ENCODE results near the gene FAM174C. TPM values are rescaled to one million over a fixed set of nuclear protein-coding genes. Genes with fewer than 3 reads are reported as not detected.
A peak's percentile ranks its signal among the peaks of the same experiment; 100 is the strongest.

The FAM174C gene
- total RNA-seq, 2 donors from 2014 or later: 41.8 to 114 TPM

DNA sequence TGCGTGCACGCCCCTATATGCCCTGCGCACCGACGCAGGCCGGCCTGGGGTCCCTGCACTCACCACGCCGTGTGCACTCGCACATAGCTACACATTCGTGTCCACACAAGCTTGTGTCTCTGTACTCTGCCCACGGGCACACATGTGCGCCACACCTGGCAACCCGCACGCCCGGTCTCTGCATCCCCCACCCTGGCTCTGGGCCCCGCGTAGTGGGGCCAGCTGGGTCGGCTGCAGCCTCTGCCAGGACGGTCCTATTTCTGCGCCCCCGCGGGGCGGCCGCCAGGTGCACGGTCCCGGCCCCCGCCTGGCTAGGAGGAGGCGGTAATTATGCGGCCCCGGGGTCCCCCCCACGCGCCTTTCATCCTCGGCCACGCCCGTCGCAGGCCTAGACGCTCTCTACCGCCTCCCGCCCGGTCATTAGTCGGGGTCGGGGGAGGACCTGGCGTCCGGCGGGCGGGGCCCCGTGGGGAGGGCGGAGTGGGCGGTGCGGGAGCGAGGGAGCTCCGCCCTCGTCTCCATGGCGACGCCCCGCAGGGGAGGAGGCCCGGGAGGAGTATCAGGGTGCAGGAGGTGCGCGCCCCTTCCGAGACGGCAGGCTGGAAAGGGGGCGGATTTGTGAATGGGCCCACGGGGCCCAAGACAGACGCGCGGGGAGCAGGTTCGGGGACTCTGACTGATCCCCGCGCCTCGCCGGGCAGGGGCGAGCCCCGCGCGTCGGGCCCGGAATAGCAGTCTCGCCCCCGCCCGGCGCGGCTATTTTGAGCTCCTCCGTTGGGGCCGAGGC lies 9.0 kb upstream of the FAM174C start:
- peak; percentile 95 for DNase-seq
- Histone ChIP-seq H3K36me3 (no peaks in the 10 kb centered on the region), H3K27me3 (no peaks in the 10 kb centered on the region), H3K27ac (peak overlapping the region; percentile 84), H3K9ac (ENCODE audit: low read depth in 2 of 2, low read length in 2 of 2) (peak overlapping the region; percentile 66 to 84), H3K4me1 (peaks cover 49% of the 10 kb centered on the region), H3K4me3 (peak overlapping the region; percentile 50), H3K9me3 (no peaks in the 10 kb centered on the region)
- intact Hi-C loops (cut with DNase I): loop anchor here (2.0 kb wide), 1 partner anchor 22 kb away; no protein-coding TSS in a partner anchor
- TF ChIP-seq CTCF (IDR thresholded peaks at IDR 0.05): no peak

DNA sequence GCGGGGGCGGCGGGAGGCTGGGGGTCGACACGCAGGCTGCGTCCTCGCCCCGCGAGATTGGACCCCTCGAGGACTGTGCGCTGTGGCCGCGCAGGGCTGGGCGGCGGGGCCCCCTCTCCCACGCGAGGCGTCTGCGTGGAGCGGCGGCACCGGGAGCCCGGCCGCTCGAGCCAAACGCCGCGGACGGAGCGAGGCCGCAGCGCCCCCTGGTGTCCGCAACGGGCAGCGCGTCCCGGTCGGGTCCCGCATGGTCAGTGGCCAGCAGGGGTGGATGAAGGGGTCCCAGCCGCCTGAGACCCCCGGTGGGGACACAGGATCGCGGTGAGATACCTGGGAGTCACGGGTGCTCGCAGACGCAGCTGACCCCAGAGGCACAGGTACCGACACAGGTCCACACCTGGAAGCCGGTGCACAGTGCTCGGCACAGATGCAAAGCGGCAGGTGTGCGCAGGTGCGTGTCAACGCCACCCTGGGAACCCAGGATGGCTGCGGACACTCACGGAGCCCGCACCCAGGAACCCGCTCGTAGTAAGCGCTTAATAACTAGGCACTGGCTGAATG lies 8.3 kb upstream of the FAM174C start:
- H3K4me3 ChIP-seq: peak overlapping the region; percentile 50
- intact Hi-C loops (cut with DNase I): loop anchor here (2.0 kb wide), 1 partner anchor 22 kb away; no protein-coding TSS in a partner anchor
- no peaks in the 10 kb centered on the region for H3K27me3 ChIP-seq
- TF ChIP-seq CTCF (IDR thresholded peaks at IDR 0.05): peak; percentile 94
- H3K36me3 ChIP-seq: no peaks in the 10 kb centered on the region
- DNase-seq: peak; percentile 86
- peak overlapping the region; percentile 48 to 84 for H3K9ac ChIP-seq (ENCODE audit: low read depth in 2 of 2, low read length in 2 of 2)
- H3K27ac ChIP-seq: peak overlapping the region; percentile 84
- peaks cover 51% of the 10 kb centered on the region for H3K4me1 ChIP-seq
- no peaks in the 10 kb centered on the region for H3K9me3 ChIP-seq

GRCh38 chr19:1267477-1268225 lies 7.7 kb upstream of the FAM174C start:
- intact Hi-C loops (cut with DNase I): loop anchor here (2.0 kb wide), 1 partner anchor 23 kb away; no protein-coding TSS in a partner anchor
- no peak for TF ChIP-seq CTCF (IDR thresholded peaks at IDR 0.05)
- Histone ChIP-seq H3K9me3 (no peaks in the 10 kb centered on the region), H3K36me3 (no peaks in the 10 kb centered on the region), H3K4me1 (peaks cover 52% of the 10 kb centered on the region), H3K27me3 (no peaks in the 10 kb centered on the region), H3K9ac (ENCODE audit: low read depth in 2 of 2, low read length in 2 of 2) (peak overlapping the region; percentile 48 to 84), H3K4me3 (peak overlapping the region; percentile 50), H3K27ac (no peak overlapping the region)
- DNase-seq: no peak

DNA sequence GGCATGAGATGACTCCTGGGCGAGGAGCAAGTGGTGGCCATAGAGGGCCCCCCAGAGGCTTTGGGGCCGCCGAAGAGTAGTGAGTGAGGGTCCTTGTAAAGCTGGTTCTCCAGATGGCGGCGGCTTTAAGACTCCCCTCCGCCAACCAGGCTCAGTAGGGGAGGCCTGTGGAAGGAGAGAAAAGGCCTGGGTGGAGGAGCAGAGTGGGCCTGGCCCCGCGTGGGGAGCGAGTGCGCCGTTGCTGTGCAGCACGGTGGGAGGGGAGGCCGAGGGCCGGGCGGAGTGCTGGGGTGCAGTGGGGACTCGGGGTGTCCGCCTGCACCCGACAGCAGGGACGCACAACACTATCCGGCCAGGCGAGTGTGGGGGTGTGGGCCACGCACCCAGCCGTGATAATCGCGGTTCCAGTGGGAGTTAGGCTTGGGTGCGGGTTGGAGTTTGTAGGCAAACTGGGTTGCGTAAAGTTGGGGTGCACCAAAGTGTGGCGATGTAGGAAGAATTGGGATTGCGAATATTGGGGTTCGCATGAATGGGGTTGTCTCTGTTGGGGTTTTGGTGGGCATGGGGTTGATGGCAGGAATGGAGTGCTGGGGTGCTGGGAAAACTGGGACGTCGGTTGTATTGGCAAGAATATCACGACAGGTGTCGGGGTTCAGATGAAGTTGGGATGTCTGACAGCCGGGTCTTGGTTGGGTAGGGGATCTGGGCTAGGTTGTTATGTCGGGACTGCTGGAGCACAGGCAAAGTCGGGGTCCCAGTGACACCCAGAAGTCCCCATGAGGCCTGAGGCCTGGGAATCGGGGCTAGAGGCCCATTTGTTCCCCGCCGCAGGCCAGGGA lies 6.9 kb upstream of the FAM174C start:
- intact Hi-C loops (cut with DNase I): no loop called here
- Histone ChIP-seq H3K9me3 (no peaks in the 10 kb centered on the region), H3K27ac (peak overlapping the region; percentile 96), H3K27me3 (no peaks in the 10 kb centered on the region), H3K9ac (ENCODE audit: low read depth in 2 of 2, low read length in 2 of 2) (peak overlapping the region; percentile 13 to 77), H3K4me3 (peak overlapping the region; percentile 12), H3K36me3 (peaks cover 6% of the 10 kb centered on the region), H3K4me1 (peaks cover 46% of the 10 kb centered on the region)
- no peak for DNase-seq
- TF ChIP-seq CTCF (IDR thresholded peaks at IDR 0.05): no peak

Data from colonic mucosa (tissue), 4 donors.